ENCODE results near the gene TNFAIP1. TPM values are rescaled to one million over a fixed set of nuclear protein-coding genes. Genes with fewer than 3 reads are reported as not detected.

Gene TNFAIP1
- total RNA-seq, 1 donor from 2014 or later: 75.0 TPM

- no peak for ATAC-seq
- intact Hi-C loops (cut with DNase I): no loop called here
- no peak for DNase-seq (ENCODE audit: low spot score)
These were observed 6.0 kb downstream of the TNFAIP1 start for GRCh38 chr17:28341516-28341915.

GRCh38 chr17:28342313-28342712, 6.8 kb downstream of the TNFAIP1 start:
- no peak for DNase-seq (ENCODE audit: low spot score)
- no peak for ATAC-seq
- intact Hi-C loops (cut with DNase I): no loop called here

GRCh38 chr17:28343491-28343932, 8.0 kb downstream of the TNFAIP1 start:
- intact Hi-C loops (cut with DNase I): no loop called here
- no peak for ATAC-seq
- no peak for DNase-seq (ENCODE audit: low spot score)

- DNase-seq (ENCODE audit: low spot score) (no peak), ATAC-seq (no peak)
- intact Hi-C loops (cut with DNase I): no loop called here
These were observed 8.4 kb downstream of the TNFAIP1 start for GRCh38 chr17:28344011-28344410.

DNA sequence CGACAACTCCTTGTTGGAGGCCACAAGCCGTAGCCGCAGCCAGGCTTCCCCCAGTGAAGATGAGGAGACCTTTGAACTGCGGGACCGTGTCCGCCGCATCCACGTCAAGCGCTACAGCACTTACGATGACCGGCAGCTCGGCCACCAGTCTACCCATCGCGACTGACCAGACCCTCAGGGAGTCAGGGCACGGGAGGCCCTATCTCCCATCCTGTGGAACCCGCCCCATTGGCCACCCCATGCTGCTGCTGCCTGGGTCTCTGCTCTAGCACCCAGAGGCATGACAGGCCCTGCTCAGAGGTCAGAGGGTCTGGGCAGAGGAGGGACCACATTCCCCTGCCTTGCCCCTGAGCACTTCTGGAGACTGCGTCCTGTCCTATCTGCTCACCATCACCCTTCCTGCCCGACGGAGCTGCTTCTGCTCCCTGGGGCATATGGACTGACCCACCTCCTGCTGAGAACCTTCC, 8.9 kb downstream of the TNFAIP1 start:
- ATAC-seq (peak; percentile 9), DNase-seq (ENCODE audit: low spot score) (no peak)
- intact Hi-C loops (cut with DNase I): no loop called here

DNA sequence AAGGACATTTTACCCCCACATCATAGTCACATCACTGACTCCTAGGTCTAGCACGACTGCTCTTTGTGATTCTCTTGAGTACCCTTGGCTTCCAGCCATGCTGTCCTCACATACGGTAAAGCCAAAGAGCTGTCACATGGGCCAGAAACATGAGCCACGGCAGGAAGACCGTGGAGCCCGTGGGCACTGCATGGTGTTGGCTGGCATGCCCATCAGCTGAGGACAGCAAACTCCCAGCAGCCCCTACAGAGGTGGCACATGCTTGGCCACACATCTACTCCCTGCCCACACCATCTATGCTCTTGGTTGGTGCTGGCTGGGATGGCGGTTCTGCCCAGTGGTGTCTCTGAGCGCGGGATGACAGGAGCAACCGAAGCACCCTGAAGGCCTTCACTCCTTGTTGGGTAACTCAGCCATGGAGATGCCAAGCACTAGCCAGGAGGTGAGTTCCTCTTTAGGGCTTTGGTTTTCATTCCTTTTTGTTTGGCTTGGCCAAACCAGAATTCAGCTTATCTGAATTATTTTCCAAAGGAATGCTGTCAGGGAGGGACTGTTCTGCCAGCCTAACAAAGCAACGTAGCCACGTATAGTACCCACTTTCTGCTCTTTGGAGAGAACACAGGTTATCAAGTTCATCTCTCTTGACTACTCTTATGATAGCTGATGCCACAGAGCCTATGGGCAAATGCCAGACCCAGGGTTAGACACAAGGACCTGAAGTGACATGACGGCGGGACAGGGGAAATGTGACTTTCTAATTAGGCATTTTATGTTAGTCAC, 10.0 kb downstream of the TNFAIP1 start:
- DNase-seq (ENCODE audit: low spot score) (no peak), ATAC-seq (no peak)
- intact Hi-C loops (cut with DNase I): no loop called here

DNA sequence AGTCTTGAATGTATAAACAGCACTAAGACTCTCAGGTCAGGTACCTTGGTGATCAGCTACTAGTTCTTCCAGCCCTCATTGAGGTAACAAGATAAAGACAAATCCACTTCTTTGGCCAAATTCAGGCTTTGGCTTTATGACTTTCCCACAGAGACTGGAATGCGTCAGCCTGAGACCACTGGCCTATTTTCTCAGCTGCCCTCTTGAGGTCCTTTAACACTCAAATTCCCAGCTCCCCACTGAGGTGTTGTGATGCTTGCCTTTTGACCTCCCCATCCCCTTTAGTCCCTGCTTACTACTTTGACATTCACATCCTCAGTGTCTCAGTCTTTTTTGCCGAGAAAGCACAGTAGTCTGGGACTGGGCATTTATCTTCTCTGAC, 10.6 kb downstream of the TNFAIP1 start:
- intact Hi-C loops (cut with DNase I): no loop called here
- ATAC-seq: no peak
- no peak for DNase-seq (ENCODE audit: low spot score)

- DNase-seq (ENCODE audit: low spot score): no peak
- ATAC-seq: no peak
- intact Hi-C loops (cut with DNase I): no loop called here
These were observed 11.2 kb downstream of the TNFAIP1 start for GRCh38 chr17:28346746-28347246.

- no peak for ATAC-seq
- DNase-seq (ENCODE audit: low spot score): no peak
- intact Hi-C loops (cut with DNase I): no loop called here
These were observed 11.8 kb downstream of the TNFAIP1 start for GRCh38 chr17:28347261-28347891.

DNA sequence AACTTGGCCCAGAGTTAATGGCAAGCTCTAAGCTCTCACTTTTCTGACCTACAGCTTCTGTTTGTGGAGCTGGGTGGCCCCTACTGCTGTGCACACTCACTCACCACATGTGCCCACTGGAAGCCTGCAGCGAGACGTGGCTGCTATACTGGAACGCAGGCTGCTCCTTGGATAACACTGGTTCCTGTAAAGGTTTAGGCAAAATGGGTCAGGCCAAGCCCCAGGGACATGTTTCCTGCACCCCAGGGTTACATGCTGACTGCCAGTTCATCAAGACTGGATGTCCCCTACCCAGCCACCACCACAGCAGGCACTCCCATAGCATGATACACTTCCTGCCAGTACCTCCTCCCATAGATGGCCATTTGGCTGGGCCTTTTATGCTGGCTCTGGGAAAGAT, 13.4 kb downstream of the TNFAIP1 start:
- no peak for ATAC-seq
- DNase-seq (ENCODE audit: low spot score): no peak
- intact Hi-C loops (cut with DNase I): no loop called here

DNA sequence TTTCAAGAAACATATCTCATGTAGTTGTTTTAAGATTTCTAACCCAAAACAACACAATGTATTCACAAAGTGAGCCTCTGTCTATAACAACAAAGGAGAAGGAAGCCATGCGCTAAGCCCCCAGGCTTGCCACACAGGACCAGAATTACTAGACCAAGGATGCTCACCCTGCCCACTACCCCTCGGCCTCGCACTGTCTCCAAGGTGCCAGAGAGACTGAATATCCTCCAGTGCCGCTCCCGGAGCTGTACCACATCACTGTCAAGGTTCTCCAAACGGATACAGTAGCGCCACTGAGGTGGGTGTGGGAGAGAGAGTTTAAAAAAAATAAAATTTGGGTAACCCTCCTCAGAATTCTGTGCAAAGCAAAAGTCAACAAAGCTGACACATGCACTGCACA, 14.7 kb downstream of the TNFAIP1 start:
- no peak for ATAC-seq
- no peak for DNase-seq (ENCODE audit: low spot score)
- intact Hi-C loops (cut with DNase I): no loop called here

DNA sequence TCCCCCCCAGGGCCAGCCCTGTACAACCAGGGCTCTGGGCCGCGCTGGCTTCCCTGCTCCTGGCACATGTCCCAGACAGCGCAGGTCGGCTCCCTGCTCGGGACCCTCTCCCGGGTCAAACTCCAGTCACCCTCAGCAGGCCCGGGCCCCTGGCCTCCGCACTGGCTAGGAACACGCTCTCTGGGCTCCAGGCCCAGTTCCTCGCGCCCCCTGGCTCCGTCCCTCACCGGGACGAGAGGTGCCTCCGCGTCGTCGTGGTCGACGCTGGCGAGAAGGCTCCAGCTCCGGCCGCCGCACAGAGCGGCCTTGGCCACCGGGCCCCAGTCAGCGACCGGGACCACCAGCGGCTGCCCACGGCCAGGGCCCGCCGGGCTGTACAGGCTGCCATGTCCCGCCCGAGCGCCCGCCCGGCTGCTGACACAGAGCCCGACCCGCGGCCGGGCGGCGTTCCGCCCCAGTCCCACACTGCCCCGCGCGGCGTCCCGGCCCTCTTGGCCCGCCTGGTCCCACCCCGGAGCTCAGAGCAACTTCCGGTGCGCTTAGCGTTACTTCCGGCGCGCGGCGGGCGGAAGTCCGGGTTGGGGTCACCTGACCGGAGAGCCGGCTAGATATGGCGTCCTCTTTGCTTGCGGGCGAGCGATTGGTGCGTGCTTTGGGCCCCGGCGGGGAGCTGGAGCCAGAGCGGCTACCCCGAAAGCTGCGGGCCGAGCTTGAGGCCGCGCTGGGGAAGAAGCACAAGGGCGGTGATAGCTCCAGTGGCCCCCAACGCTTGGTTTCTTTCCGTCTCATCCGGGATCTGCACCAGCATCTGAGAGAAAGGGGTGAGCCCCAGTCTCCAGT, 21.7 kb downstream of the TNFAIP1 start, which contains the start of gene POLDIP2:
Gene POLDIP2 (minus strand): TSS at position 467 of the 840 bp plus-strand sequence. CDS start 79 bp downstream, at position 388.
- intact Hi-C loops (cut with DNase I): no loop called here
- ATAC-seq: peak; percentile 100

DNA sequence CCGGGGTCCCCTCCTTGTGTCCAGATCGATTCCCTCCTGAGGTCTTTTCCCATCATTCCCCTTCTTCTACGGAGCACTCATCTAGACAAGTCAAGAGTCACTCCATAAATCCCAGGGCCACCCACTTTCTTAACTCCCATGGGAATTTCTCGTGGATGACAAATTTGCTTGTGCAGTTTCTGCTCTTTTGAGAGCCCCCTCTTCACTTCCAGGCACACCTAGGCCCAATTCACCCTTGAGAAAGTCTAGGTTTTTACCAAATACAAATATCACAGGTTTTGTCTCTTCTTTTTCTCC, 22.3 kb downstream of the TNFAIP1 start:
- no peak for ATAC-seq
- DNase-seq (ENCODE audit: low spot score): no peak
- intact Hi-C loops (cut with DNase I): no loop called here

More for the DNA sequence above, 21.7 kb downstream of the TNFAIP1 start, which contains the start of gene POLDIP2:
- peak; percentile 98 for DNase-seq (ENCODE audit: low spot score)

DNA sequence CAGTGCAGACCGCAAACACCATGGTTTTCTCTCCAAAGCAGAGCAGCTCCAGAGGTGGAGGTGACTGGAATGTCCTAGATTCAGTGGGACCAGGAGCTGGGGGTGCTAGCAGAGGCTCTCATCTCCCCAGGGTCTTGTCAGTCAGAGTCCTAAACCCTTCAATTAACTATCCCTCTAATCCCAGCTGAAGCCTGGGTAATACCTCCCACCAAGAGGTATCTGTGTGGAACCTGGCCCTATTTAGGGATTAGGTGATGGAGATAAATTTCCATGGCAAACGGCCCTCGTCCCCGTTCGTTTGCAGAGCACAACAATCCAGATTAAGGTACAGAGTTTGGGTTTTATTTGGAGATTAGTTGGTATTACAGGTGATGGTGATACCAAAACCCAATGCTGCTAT, 27.6 kb downstream of the TNFAIP1 start:
- DNase-seq (ENCODE audit: low spot score): no peak
- ATAC-seq: no peak
- intact Hi-C loops (cut with DNase I): no loop called here

- intact Hi-C loops (cut with DNase I): no loop called here
- DNase-seq (ENCODE audit: low spot score): no peak
These were observed 28.5 kb downstream of the TNFAIP1 start for GRCh38 chr17:28363776-28364650.

DNA sequence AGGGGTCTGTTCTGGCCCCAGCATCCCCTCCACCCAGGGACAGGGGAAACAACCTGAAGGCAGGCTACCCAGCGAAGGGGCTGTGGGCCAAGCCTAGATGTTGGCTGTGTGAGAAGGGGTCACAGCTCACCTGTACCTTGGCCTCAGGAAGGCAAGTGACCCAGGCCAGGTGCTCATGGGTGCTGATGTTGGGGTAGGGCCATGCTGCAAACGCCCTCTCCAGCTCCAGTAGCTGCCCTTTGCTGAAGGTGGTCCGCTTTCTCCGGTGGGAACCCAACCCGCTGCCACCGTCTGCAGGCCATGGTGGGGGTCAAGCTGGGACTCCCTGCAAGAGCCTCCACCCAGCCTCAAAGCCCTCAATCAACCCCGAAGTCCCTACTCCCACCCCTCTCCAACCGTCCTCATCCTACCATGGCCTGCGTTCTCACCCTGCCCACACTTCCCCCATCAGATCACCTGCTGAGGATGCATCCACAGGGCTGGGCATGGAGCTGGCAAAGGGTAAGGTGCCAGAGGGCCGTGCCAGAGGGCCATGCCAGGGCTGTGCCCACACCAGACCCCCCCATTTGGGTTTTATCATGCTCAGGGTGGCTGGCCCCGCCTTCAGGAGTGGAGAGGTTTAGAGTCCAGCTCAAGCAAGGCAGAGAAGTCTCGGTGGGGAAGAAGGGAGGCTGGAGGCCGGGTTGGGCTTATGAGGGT, 29.3 kb downstream of the TNFAIP1 start, which contains the start of gene SEBOX:
Gene SEBOX (minus strand): TSS at position 535 of the 699 bp plus-strand sequence. CDS start 48 bp downstream, at position 487.
- DNase-seq (ENCODE audit: low spot score) (no peak), ATAC-seq (no peak)
- intact Hi-C loops (cut with DNase I): no loop called here

More at GRCh38 chr17:28363776-28364650, 28.5 kb downstream of the TNFAIP1 start:
- no peak for ATAC-seq

DNA sequence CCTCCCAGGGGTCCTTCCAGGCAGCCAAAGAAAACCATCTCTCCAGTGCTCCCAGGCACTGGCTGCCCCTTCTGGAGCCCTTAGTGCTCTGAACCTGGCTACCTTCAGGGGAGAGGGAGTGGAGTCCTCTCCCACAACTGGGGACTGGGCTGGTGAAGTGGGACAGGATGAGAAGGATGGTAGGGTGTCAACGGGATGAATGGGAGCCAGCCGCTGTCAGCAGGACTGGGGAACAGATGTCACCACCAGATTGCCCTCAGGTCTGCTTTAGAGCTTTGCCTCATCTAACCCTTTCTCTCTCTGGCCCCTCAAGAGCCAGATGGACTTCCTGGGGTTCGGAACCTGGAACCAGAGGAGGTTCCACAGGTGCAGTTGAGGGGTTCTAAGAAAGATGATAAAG, 29.9 kb downstream of the TNFAIP1 start:
- ATAC-seq (no peak), DNase-seq (ENCODE audit: low spot score) (no peak)
- intact Hi-C loops (cut with DNase I): no loop called here

GRCh38 chr17:28366605-28367004, 31.0 kb downstream of the TNFAIP1 start:
- DNase-seq (ENCODE audit: low spot score) (no peak), ATAC-seq (no peak)
- intact Hi-C loops (cut with DNase I): no loop called here

Measured in sciatic nerve (tissue), 2 donors.